Omental fat pad (tissue), 4 donors: ENCODE results near the gene CTDSPL. TPM values are rescaled to one million over a fixed set of nuclear protein-coding genes. Genes with fewer than 3 reads are reported as not detected.

Experiments
- ATAC-seq: fragments of 150-250 bp; one replicate; pipeline ENCODE4 v1.9.1; 2016; ENCODE audit warnings: mild to moderate bottlenecking, moderate library complexity; ENCODE audit not compliant: low FRiP score
- DNase-seq: peaks from one replicate; pipeline ENCODE4 v3.0.0-alpha.2; 2019; ENCODE audit warnings: low spot score
- CTCF ChIP-seq, 3 donors: fragments of 450-650 bp; IDR thresholded peaks; one replicate each; pipeline ENCODE4 v1.5.1; 2016 to 2017; ENCODE audit warnings: antibody characterized with exemption in 3 of 3, mild to moderate bottlenecking in 3 of 3, moderate library complexity in 2 of 3
- total RNA-seq, 4 donors: library from RNA; depleted of rRNA; stranded (reverse); fragments of >200 nt; gene quantifications; one replicate each; pipeline ENCODE4 v1.1.0, GENCODE V29; 2016

The CTDSPL gene
- total RNA-seq, 4 donors from 2014 or later, result 23.9 to 41.8 (median 33.2) TPM

- no peak for TF ChIP-seq CTCF (IDR thresholded peaks at IDR 0.05)
- DNase-seq, result no peak
- ATAC-seq, result no peak
These were observed 42.1 kb downstream of the CTDSPL start for GRCh38 chr3:37903734-37904133.

DNA sequence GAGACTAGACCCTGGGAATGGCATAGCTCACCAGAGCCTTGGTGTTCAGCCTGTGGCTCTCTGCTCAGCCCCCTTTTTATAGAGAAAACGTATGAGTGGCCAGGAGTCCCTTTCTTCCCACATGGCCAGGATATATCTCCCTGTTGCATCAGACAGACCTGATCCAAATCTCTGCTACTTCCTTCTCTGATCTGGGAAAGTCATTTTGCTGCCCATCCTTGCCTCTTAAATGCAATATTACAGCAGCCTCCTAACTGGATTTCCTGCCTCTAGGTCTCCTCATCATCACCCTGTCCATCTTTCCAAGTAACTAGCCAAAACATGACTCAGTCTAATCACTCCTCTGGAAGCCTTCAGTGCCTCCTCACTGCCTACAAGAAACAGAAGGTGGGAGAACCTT, 42.9 kb downstream of the CTDSPL start:
- peak; percentile 86 for ATAC-seq
- DNase-seq, result no peak
- TF ChIP-seq CTCF (IDR thresholded peaks at IDR 0.05), result no peak

DNA sequence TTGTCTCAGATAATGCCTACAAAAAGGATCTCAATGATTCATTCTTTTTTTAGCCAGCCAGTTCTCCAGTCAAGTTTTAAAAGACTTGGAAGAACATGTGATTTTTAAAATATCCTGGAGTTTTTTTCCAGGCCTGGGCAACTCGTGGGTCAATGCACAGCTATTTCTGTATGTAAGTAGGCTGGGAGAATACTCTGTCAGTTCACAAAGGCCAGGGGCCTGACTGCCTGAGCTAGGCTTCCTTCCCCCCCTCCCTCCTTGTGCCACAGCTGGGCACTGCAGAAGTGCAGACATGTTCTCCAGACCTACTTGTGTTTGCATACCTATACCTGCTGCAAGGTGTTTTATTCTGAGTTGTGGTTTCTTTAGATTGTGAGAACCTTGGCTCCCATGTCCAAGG, 43.7 kb downstream of the CTDSPL start:
- no peak for ATAC-seq
- no peak for DNase-seq
- no peak for TF ChIP-seq CTCF (IDR thresholded peaks at IDR 0.05)

DNA sequence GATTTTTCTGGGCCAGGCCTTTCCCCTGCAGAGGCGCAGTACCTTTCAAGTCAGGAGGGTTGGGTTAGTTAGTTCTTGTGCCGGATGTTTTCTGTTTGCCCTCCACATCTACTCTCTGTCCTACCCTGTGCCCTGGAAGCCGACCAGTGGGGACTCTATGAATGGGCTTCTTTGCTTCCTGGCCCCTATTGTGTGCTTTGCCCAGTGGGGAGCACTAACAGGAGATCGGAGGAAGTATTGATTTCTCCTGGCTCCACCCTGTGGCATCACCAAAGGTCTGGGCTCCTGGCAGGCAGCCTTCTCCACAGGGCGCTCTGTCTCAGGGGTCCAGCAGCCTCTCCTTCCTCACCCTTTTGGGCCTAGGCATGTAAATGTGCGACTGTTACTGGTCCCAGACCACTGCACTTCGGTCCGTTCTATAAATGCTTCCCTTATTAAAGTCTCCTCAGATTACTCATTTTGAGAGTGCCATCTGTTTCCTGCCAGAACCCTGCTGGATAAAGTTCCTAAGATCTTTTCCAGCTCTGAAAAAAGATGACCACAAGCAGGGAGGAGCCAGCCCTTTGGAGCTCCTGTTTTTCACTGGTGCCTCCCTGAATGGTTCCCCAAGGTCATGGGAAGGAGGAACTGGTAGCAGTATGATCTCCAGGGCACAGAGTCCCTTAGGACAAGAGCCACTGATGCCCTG, 44.5 kb downstream of the CTDSPL start:
- DNase-seq (no peak), ATAC-seq (peak; percentile 21)
- no peak for TF ChIP-seq CTCF (IDR thresholded peaks at IDR 0.05)

- no peak for ATAC-seq
- DNase-seq, result no peak
- no peak for TF ChIP-seq CTCF (IDR thresholded peaks at IDR 0.05)
These were observed 45.1 kb downstream of the CTDSPL start for GRCh38 chr3:37906734-37907282.

DNA sequence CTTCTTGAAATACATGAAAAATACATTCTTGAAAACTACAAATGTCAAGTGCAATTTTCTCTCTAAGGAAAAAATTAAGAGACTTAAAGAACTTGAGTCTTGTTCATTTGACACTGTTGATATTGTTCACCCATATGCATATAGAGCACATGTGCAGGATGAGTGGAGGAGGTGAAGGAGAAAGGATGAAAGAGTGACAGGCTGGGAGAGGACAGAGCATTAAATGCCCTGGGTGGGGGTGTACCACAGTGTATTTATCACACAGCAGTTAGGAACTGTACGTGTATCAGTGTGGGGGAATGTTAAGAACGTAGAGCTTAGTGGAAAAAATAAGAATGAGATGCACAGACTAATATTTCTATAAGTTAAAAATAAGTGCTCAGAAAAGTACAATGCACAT, 45.7 kb downstream of the CTDSPL start:
- no peak for ATAC-seq
- no peak for TF ChIP-seq CTCF (IDR thresholded peaks at IDR 0.05)
- no peak for DNase-seq

DNA sequence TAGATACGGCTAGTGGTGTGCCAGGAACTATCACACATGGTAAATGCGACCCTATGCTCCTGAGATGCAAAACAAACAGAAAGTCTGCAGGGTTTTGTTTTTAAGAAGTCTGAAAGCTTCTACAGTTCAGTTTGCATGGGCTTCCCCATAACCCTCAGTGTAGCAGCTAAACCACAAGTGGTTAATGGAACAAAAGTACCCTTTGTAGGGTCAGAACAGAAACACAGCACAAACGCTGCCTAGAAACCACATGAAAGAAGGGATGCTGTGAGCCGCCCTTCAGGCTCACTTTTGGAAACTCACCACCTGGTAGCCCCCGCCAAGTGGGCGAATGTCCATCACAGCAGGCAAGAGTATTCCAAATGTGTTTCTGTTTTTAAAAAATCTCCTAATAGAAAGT, 46.2 kb downstream of the CTDSPL start:
- ATAC-seq (no peak), DNase-seq (no peak)
- no peak for TF ChIP-seq CTCF (IDR thresholded peaks at IDR 0.05)
